ENCODE data around the gene MTRFR. TPM values are rescaled to one million over a fixed set of nuclear protein-coding genes. Genes with fewer than 3 reads are reported as not detected.
"Not testable (repeated sequence)": the region's sequence is repeated elsewhere in the genome, so short reads cannot be mapped to it uniquely, and the experiment has no call there.

The MTRFR gene
- total RNA-seq, 2 experiments from 2014 or later, result 30.1 to 32.8 TPM

DNA sequence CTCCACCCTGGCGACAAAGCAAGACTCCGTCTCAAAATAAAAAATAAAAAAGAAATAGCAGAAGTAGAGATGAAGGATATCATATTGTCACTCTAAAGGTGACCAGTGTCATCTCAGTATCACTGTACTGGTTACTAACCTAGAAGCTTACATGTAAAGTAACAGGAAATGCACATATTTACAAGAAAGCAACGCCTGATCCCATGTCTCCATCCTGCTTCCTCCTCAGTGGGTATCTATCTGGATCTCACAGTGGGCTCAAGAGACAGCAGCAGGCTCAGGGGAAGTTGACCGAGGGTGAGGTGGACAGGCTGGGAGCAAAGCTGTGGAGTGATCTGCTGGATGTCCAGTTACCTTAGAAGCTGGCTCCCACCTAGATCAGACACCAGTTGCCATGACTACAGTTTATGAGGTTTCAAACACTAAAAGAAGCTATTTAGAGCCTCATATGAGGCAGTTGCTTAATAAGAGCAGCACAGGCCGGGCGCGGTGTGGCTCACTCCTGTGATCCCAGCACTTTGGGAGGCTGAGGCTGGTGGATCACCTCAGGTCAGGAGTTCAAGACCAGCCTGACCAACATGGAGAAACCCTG is 10.5 kb downstream of the MTRFR start:
- no peaks in the 10 kb centered on the region for H3K4me1 ChIP-seq (ENCODE audit: insufficient read depth, low read length, poor library complexity, severe bottlenecking)
- no peaks in the 10 kb centered on the region for H4K20me1 ChIP-seq (ENCODE audit: insufficient read depth, low read length)
- no peak overlapping the region for H2AFZ ChIP-seq (ENCODE audit: low read length)
- peaks cover 69% of the 10 kb centered on the region for H3K36me3 ChIP-seq (ENCODE audit: insufficient read depth, low read length)
- no TSS peak for BruUV-seq (replicated peaks)
- intact Hi-C loops (cut with micrococcal nuclease; ENCODE audit: unreplicated experiment), result no loop called here
- CTCF ChIA-PET (ENCODE audit: unreplicated experiment), result no interaction called here
- TF ChIP-seq, protein P1, sequence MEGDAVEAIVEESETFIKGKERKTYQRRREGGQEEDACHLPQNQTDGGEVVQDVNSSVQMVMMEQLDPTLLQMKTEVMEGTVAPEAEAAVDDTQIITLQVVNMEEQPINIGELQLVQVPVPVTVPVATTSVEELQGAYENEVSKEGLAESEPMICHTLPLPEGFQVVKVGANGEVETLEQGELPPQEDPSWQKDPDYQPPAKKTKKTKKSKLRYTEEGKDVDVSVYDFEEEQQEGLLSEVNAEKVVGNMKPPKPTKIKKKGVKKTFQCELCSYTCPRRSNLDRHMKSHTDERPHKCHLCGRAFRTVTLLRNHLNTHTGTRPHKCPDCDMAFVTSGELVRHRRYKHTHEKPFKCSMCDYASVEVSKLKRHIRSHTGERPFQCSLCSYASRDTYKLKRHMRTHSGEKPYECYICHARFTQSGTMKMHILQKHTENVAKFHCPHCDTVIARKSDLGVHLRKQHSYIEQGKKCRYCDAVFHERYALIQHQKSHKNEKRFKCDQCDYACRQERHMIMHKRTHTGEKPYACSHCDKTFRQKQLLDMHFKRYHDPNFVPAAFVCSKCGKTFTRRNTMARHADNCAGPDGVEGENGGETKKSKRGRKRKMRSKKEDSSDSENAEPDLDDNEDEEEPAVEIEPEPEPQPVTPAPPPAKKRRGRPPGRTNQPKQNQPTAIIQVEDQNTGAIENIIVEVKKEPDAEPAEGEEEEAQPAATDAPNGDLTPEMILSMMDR (conservative IDR thresholded peaks at IDR 0.05; ENCODE audit: low read length), result no peak
- no peak for TF ChIP-seq EZH2phosphoT487 (IDR thresholded peaks at IDR 0.05; ENCODE audit: borderline replicate concordance, low read depth, low read length)
- H3K79me2 ChIP-seq (ENCODE audit: insufficient read depth, low read depth, low read length), result peaks cover 34% of the 10 kb centered on the region
- no peak overlapping the region for H3K27ac ChIP-seq (ENCODE audit: low read depth, low read length, poor library complexity, severe bottlenecking)
- H3K9me2 ChIP-seq (ENCODE audit: insufficient read depth, low read length), result no peaks in the 10 kb centered on the region
- no peak for DNase-seq (ENCODE audit: low spot score)
- POLR2A ChIA-PET, result interaction anchor here (0.6 to 2.5 kb wide), 2 partner anchors 10 to 35 kb away, joined by 4 to 17 read pairs; partner anchors contain the start of genes MPHOSPH9 and MTRFR
- H3K9me3 ChIP-seq (ENCODE audit: low read length), result peaks cover 17% of the 10 kb centered on the region; the same call in 1 of the 2 replicates
- no peak overlapping the region for H3K4me3 ChIP-seq (ENCODE audit: low read depth, low read length, poor library complexity, severe bottlenecking)
- no peak overlapping the region for H3K4me2 ChIP-seq (ENCODE audit: low read length)

DNA sequence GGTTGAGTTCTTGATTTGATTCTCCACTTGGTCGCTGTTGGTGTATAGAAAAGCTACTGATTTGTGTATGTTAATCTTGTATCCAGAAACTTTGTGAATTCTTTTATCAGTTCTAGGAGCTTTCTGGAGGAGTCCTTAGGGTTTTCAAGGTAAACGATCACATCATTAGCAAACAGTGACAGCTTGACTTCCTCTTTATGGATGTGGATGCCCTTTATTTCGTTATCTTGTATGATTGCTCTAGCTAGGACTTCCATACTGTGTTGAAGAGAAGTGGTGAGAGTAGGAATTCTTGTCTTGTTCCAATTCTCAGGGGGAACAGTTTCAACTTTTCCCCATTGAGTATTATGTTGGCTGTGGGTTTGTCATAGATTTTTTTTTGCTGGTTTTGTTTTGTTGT is 12.4 kb downstream of the MTRFR start:
- Histone ChIP-seq H3K9me3 (ENCODE audit: low read length) (peaks cover 17% of the 10 kb centered on the region; the same call in 1 of the 2 replicates), H3K27ac (ENCODE audit: low read depth, low read length, poor library complexity, severe bottlenecking) (no peak overlapping the region), H3K36me3 (ENCODE audit: insufficient read depth, low read length) (peaks cover 71% of the 10 kb centered on the region), H3K4me3 (ENCODE audit: low read depth, low read length, poor library complexity, severe bottlenecking) (no peak overlapping the region), H3K4me1 (ENCODE audit: insufficient read depth, low read length, poor library complexity, severe bottlenecking) (no peaks in the 10 kb centered on the region), H3K4me2 (ENCODE audit: low read length) (no peak overlapping the region), H2AFZ (ENCODE audit: low read length) (no peak overlapping the region), H4K20me1 (ENCODE audit: insufficient read depth, low read length) (no peaks in the 10 kb centered on the region), H3K79me2 (ENCODE audit: insufficient read depth, low read depth, low read length) (peaks cover 35% of the 10 kb centered on the region), H3K9me2 (ENCODE audit: insufficient read depth, low read length) (no peaks in the 10 kb centered on the region)
- TF ChIP-seq EZH2phosphoT487 (IDR thresholded peaks at IDR 0.05; ENCODE audit: borderline replicate concordance, low read depth, low read length), result no peak
- TF ChIP-seq, protein P1 (conservative IDR thresholded peaks at IDR 0.05; ENCODE audit: low read length), result no peak
- DNase-seq (ENCODE audit: low spot score), result no peak
- ChIA-PET CTCF (ENCODE audit: unreplicated experiment) (no interaction called here), POLR2A (no interaction called here)
- BruUV-seq (replicated peaks), result no TSS peak
- intact Hi-C loops (cut with micrococcal nuclease; ENCODE audit: unreplicated experiment), result no loop called here

DNA sequence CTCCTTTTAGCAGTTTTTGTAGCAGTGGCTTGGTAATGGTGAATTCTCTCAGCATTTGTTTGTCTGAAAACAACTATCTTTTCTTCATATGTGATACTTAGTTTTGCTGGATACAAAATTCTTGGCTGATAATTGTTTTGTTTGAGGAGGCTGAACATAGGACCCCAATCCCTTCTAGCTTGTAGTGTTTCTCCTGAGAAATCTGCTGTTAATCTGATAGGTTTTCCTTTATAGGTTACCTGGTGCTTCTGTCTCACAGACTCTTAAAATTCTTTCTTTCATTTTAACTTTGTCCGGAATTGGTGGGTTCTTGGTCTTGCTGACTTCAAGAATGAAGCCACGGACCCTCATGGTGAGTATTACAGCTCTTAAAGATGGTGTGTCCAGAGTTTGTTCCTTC is 14.9 kb downstream of the MTRFR start:
- H3K4me2 ChIP-seq (ENCODE audit: low read length); CTCF ChIA-PET (ENCODE audit: unreplicated experiment): not testable (repeated sequence)
- H3K79me2 ChIP-seq (ENCODE audit: insufficient read depth, low read depth, low read length), result peaks cover 36% of the 10 kb centered on the region

DNA sequence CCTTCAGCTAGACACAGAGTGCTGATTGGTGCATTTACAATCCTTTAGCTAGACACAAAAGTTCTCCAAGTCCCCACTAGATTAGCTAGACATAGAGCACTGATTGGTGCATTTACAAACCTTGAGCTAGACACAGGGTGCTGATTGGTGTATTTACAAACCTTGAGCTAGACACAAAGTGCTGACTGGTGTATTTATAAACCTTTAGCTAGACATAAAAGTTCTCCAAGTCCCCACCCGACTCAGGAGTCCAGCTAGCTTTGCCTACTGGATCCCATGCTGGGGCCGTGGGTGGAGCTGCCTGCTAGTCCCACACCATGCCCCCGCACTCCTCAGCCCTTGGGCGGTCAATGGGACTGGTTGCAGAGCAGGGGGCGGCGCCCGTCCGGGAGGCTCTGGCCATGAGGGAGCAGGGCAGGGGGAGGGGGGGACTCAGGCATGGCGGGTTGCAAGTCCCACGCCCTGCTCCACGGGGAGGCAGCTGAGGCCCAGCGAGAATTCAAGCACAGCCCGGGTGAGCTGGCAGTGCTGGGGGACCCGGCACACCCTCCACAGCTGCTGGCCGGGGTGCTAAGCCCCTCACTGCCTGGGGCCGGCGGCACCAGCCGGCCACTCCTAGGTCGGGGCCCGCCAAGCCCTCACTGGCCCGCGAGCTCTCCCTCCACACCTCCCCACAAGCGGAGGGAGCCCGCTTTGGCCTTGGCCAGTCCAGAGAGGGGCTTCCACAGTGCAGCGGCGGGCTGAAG is 15.9 kb downstream of the MTRFR start:
- intact Hi-C loops (cut with micrococcal nuclease; ENCODE audit: unreplicated experiment); H4K20me1 ChIP-seq (ENCODE audit: insufficient read depth, low read length); H3K4me2 ChIP-seq (ENCODE audit: low read length); DNase-seq (ENCODE audit: low spot score); BruUV-seq (replicated peaks); H3K9me2 ChIP-seq (ENCODE audit: insufficient read depth, low read length); POLR2A ChIA-PET; H3K27ac ChIP-seq (ENCODE audit: low read depth, low read length, poor library complexity, severe bottlenecking); H3K4me1 ChIP-seq (ENCODE audit: insufficient read depth, low read length, poor library complexity, severe bottlenecking); CTCF ChIA-PET (ENCODE audit: unreplicated experiment); H3K4me3 ChIP-seq (ENCODE audit: low read depth, low read length, poor library complexity, severe bottlenecking); H2AFZ ChIP-seq (ENCODE audit: low read length): not testable (repeated sequence)
- Histone ChIP-seq H3K36me3 (ENCODE audit: insufficient read depth, low read length) (peaks cover 69% of the 10 kb centered on the region), H3K9me3 (ENCODE audit: low read length) (peaks cover 17% of the 10 kb centered on the region; the same call in 1 of the 2 replicates), H3K79me2 (ENCODE audit: insufficient read depth, low read depth, low read length) (peaks cover 41% of the 10 kb centered on the region)

More for the DNA sequence above, 14.9 kb downstream of the MTRFR start:
- BruUV-seq (replicated peaks); intact Hi-C loops (cut with micrococcal nuclease; ENCODE audit: unreplicated experiment); H3K27ac ChIP-seq (ENCODE audit: low read depth, low read length, poor library complexity, severe bottlenecking); H2AFZ ChIP-seq (ENCODE audit: low read length); H3K9me2 ChIP-seq (ENCODE audit: insufficient read depth, low read length); DNase-seq (ENCODE audit: low spot score); H3K4me1 ChIP-seq (ENCODE audit: insufficient read depth, low read length, poor library complexity, severe bottlenecking); H4K20me1 ChIP-seq (ENCODE audit: insufficient read depth, low read length); H3K4me3 ChIP-seq (ENCODE audit: low read depth, low read length, poor library complexity, severe bottlenecking): not testable (repeated sequence)
- POLR2A ChIA-PET, result interaction anchor here (1.0 to 1.2 kb wide), 2 partner anchors 10 to 15 kb away, joined by 4 read pairs; partner anchors contain the start of genes MPHOSPH9 and MTRFR
- peaks cover 63% of the 10 kb centered on the region for H3K36me3 ChIP-seq (ENCODE audit: insufficient read depth, low read length)
- H3K9me3 ChIP-seq (ENCODE audit: low read length), result peaks cover 17% of the 10 kb centered on the region; the same call in 1 of the 2 replicates
